ES-I3 (cell line): ENCODE data around the gene THSD4.

Experiments used
- H3K36me3 ChIP-seq: 2 replicates; pipeline ENCODE4 v1.6.1; 2013; ENCODE audit warnings: mild to moderate bottlenecking, low read length, control low read depth, moderate library complexity; ENCODE audit not compliant: insufficient read depth
- H3K4me1 ChIP-seq: 2 replicates; pipeline ENCODE4 v1.6.1; 2013; ENCODE audit warnings: mild to moderate bottlenecking, control low read depth, low read length; ENCODE audit not compliant: insufficient read depth
- H3K9ac ChIP-seq: 2 replicates; pipeline ENCODE4 v1.6.1; 2013; ENCODE audit warnings: low read depth, mild to moderate bottlenecking, low read length, moderate library complexity
- H3K9me3 ChIP-seq: 2 replicates; pipeline ENCODE4 v1.6.1; 2013; ENCODE audit warnings: mild to moderate bottlenecking, low read length, moderate library complexity; ENCODE audit not compliant: control insufficient read depth, insufficient read depth

THSD4 gene

GRCh38 chr15:71468715-71469114 lies 353.4 kb downstream of the THSD4 start:
- no peaks in the 10 kb centered on the region; the same call in 1 of the 2 replicates for H3K36me3 ChIP-seq
- H3K4me1 ChIP-seq, result peaks cover 14% of the 10 kb centered on the region
- no peak overlapping the region for H3K9ac ChIP-seq
- no peaks in the 10 kb centered on the region for H3K9me3 ChIP-seq

- Histone ChIP-seq H3K9ac (no peak overlapping the region), H3K36me3 (no peaks in the 10 kb centered on the region; the same call in 1 of the 2 replicates), H3K4me1 (peaks cover 14% of the 10 kb centered on the region), H3K9me3 (no peaks in the 10 kb centered on the region)
These were observed 354.1 kb downstream of the THSD4 start for GRCh38 chr15:71469413-71469812.

- H3K4me1 ChIP-seq, result peaks cover 6% of the 10 kb centered on the region; the same call in 1 of the 2 replicates
- no peak overlapping the region for H3K9ac ChIP-seq
- H3K9me3 ChIP-seq, result no peaks in the 10 kb centered on the region
- H3K36me3 ChIP-seq, result no peaks in the 10 kb centered on the region; the same call in 1 of the 2 replicates
These were observed 356.1 kb downstream of the THSD4 start for GRCh38 chr15:71471347-71471746.

- H3K36me3 ChIP-seq, result no peaks in the 10 kb centered on the region; the same call in 1 of the 2 replicates
- H3K9me3 ChIP-seq, result no peaks in the 10 kb centered on the region
- peaks cover 6% of the 10 kb centered on the region; the same call in 1 of the 2 replicates for H3K4me1 ChIP-seq
- no peak overlapping the region for H3K9ac ChIP-seq
These were observed 357.3 kb downstream of the THSD4 start for GRCh38 chr15:71472566-71472965.

- peaks cover 6% of the 10 kb centered on the region; the same call in 1 of the 2 replicates for H3K4me1 ChIP-seq
- no peaks in the 10 kb centered on the region; the same call in 1 of the 2 replicates for H3K36me3 ChIP-seq
- H3K9me3 ChIP-seq, result no peaks in the 10 kb centered on the region
- no peak overlapping the region for H3K9ac ChIP-seq
These were observed 358.5 kb downstream of the THSD4 start for GRCh38 chr15:71473751-71474150.

GRCh38 chr15:71476823-71477222 lies 361.6 kb downstream of the THSD4 start:
- H3K9ac ChIP-seq, result no peak overlapping the region
- no peaks in the 10 kb centered on the region for H3K9me3 ChIP-seq
- no peaks in the 10 kb centered on the region for H3K36me3 ChIP-seq
- 0 out of 2 replicates have a peak, but pooled peaks cover 6% of the 10 kb centered on the region for H3K4me1 ChIP-seq

- Histone ChIP-seq H3K4me1 (no peaks in the 10 kb centered on the region), H3K9ac (no peak overlapping the region), H3K9me3 (no peaks in the 10 kb centered on the region)
These were observed 365.3 kb downstream of the THSD4 start for GRCh38 chr15:71480556-71480955.

GRCh38 chr15:71484080-71484479 lies 368.8 kb downstream of the THSD4 start:
- H3K9ac ChIP-seq, result no peak overlapping the region
- no peaks in the 10 kb centered on the region for H3K4me1 ChIP-seq
- no peaks in the 10 kb centered on the region for H3K9me3 ChIP-seq
- H3K36me3 ChIP-seq, result no peaks in the 10 kb centered on the region

More at GRCh38 chr15:71480556-71480955, 365.3 kb downstream of the THSD4 start:
- H3K36me3 ChIP-seq, result no peaks in the 10 kb centered on the region

GRCh38 chr15:71485094-71485693 lies 369.9 kb downstream of the THSD4 start:
- H3K36me3 ChIP-seq, result no peaks in the 10 kb centered on the region
- no peak overlapping the region for H3K9ac ChIP-seq
- H3K9me3 ChIP-seq, result no peaks in the 10 kb centered on the region
- no peaks in the 10 kb centered on the region for H3K4me1 ChIP-seq

- H3K36me3 ChIP-seq, result no peaks in the 10 kb centered on the region
- H3K9me3 ChIP-seq, result no peaks in the 10 kb centered on the region
- H3K9ac ChIP-seq, result no peak overlapping the region
- H3K4me1 ChIP-seq, result no peaks in the 10 kb centered on the region
These were observed 374.3 kb downstream of the THSD4 start for GRCh38 chr15:71489570-71489969.

- H3K9ac ChIP-seq, result no peak overlapping the region
These were observed 378.3 kb downstream of the THSD4 start for GRCh38 chr15:71493526-71493925.

GRCh38 chr15:71494563-71495397 lies 379.5 kb downstream of the THSD4 start:
- H3K9me3 ChIP-seq, result no peaks in the 10 kb centered on the region
- no peak overlapping the region for H3K9ac ChIP-seq

More at GRCh38 chr15:71493526-71493925, 378.3 kb downstream of the THSD4 start:
- no peaks in the 10 kb centered on the region for H3K9me3 ChIP-seq
- no peaks in the 10 kb centered on the region; the same call in 1 of the 2 replicates for H3K4me1 ChIP-seq
- no peaks in the 10 kb centered on the region for H3K36me3 ChIP-seq

GRCh38 chr15:71495398-71495780 lies 380.1 kb downstream of the THSD4 start:
- Histone ChIP-seq H3K9ac (no peak overlapping the region), H3K4me1 (no peaks in the 10 kb centered on the region; the same call in 1 of the 2 replicates), H3K9me3 (no peaks in the 10 kb centered on the region; the same call in 1 of the 2 replicates), H3K36me3 (no peaks in the 10 kb centered on the region)

More at GRCh38 chr15:71494563-71495397, 379.5 kb downstream of the THSD4 start:
- Histone ChIP-seq H3K4me1 (no peaks in the 10 kb centered on the region; the same call in 1 of the 2 replicates), H3K36me3 (no peaks in the 10 kb centered on the region)

- Histone ChIP-seq H3K9me3 (no peaks in the 10 kb centered on the region; the same call in 1 of the 2 replicates), H3K9ac (no peak overlapping the region), H3K36me3 (no peaks in the 10 kb centered on the region), H3K4me1 (no peaks in the 10 kb centered on the region; the same call in 1 of the 2 replicates)
These were observed 381.2 kb downstream of the THSD4 start for GRCh38 chr15:71496336-71496955.
